ENCODE results near the gene ZNF74.
A peak's percentile ranks its signal among the peaks of the same experiment; 100 is the strongest.
"Not testable (repeated sequence)": the region's sequence is repeated elsewhere in the genome, so short reads cannot be mapped to it uniquely, and the experiment has no call there.

ZNF74 gene
- 8.9 to 23.4 reads per million in 2 donors for total RNA-seq

DNA sequence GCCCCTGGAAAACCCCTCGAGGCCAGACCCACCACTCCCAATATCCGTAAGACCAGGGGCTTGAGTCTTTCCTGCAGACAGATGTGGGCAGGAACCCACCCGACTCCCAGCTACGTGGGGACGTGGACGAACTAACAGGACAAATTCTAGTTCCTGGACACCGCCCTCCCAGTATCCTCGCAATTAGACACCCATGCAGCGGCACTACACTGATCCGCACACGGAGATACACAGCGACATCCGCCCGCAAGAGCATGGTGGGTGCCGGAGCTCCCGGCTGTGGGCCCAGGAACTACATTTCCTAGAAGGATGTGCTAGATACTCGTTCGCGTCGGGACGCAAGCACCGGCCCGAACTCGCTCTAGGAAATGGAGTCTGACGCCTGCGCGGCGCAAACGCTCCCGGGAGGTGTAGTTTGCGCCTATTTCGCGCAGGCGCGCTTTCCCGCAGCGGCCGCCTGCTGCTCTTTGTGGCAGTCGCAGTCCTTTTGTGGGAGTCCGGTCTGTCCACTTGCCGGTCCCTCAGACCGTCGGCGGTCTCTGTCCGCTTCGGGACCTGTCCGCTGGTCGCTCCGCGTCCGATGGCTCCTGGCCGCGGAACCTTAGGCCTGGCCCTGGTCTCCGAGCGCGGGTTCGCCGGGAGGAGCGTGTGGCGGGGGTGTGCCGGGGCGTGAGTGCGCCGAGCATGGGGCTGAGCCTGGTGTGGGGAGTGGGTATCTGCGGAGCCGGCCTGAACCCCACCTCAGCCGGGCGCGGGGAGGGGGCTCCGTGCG, at the start of gene ZNF74:
TSS of gene ZNF74 (plus strand) at position 447 of the 772 bp plus-strand sequence. CDS start 478 bp downstream, outside the sequence.
- DNase-seq = peak; percentile 72

DNA sequence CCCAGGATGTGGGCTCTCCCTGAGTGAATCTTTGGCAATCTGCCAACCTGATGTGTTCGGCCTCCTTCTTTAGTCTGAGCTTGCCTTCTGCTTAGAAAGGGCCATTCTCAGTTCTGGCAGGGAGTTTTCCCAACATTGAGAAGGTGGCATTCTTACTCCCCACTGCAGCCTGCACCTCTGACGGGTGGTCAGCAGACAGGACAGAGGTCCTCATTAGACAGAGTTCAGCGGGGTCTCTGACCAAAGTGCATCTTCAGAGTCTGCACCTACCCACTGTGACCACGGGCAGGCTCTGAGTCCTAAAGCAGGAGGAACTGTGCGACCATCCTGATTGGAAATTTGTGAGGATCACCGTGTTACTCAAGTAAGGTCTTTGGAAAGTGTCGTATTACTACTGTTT, 47.4 kb upstream of the ZNF74 start:
- not testable (repeated sequence) for DNase-seq

DNA sequence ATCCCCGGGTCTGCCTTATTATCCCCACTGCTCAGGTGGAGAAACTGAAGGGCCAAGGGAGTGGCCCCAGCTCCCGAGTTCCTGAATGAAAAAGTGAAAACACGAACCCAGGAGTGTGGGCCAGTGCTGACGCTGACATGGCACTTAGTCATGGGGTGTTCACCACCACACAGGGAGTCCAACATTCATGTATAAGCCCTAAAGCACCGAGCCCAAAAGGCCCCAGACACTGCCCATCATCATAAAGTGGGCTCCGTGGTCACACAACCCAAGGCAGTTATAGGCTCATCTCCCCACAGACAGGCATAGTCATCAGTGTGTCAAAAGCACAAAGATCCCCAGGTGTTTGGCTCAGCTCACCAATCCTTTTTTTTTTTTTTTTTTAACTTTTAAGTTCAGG, 41.4 kb upstream of the ZNF74 start:
- DNase-seq = not testable (repeated sequence)

DNA sequence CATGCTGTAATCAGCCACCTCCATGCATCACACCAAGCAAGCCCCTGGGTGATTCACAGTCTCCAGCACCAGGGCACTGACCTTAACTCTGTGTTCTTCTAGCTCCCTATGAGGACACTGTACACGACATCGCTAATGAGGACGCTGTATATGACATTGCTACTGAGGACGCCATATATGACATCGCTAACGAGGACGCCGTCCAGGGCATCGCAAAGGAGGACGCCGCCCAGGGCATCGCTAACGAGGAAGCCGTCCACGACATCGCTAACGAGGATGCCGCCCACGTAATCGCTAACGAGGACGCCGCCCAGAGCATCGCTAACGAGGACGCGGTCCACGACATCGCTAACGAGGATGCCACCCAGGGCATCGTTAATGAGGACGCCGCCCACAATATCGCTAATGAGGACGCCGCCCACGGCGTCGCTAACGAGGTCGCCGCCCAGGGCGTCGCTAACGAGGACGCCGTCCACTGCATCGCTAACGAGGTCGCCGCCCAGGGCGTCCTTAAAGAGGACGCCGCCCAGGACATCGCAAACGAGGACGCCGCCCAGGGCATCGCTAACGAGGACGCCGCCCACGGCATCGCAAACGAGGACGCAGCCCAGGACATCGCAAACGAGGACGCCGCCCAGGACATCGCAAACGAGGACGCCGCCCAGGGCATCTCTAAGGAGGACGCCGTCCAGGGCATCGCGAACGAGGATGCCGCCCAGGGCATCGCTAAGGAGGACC, 39.5 kb upstream of the ZNF74 start:
- no peak for DNase-seq

DNA sequence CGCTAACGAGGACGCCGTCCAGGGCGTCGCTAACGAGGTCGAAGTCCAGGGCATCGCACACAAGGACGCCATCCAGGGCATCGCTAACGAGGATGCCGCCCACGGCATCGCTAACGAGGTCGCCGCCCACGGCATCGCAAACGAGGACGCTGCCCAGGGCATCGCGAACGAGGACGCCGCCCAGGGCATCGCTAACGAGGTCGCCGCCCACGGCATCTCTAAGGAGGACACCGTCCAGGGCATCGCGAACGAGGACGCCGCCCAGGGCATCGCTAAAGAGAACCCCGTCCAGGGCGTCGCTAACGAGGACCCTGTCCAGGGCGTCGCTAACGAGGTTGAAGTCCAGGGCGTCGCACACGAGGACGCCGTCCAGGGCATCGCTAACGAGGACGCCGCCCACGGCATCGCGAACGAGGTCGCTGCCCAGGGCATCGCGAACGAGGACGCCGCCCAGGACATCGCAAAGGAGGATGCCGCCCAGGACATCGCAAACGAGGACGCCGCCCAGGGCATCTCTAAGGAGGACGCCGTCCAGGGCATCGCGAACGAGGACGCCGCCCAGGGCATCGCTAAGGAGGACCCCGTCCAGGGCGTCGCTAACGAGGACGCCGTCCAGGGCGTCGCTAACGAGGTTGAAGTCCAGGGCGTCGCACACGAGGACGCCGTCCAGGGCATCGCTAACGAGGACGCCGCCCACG, 37.9 kb upstream of the ZNF74 start:
- DNase-seq = not testable (repeated sequence)

DNA sequence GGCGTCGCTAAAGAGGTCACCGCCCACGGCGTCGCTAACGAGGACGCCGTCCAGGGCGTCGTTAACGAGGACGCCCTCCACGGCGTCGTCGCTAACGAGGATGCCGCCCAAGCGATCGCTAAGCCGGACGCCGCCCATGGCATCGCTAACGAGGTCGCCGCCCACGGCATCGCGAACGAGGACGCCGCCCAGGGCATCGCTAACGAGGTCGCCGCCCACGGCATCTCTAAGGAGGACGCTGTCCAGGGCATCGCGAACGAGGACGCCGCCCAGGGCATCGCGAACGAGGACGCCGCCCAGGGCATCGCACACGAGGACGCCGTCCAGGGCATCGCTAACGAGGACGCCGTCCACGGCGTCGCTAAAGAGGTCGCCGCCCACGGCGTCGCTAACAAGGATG, 37.0 kb upstream of the ZNF74 start:
- DNase-seq = not testable (repeated sequence)

DNA sequence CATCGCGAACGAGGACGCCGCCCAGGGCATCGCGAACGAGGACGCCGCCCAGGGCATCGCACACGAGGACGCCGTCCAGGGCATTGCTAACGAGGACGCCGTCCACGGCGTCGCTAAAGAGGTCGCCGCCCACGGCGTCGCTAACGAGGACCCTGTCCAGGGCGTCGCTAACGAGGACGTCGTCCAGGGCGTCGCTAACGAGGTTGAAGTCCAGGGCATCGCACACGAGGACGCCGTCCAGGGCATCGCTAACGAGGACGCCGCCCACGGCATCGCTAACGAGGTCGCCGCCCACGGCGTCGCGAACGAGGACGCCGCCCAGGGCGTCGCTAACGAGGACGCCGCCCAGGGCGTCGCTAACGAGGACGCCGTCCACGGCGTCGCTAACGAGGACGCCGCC, 36.0 kb upstream of the ZNF74 start:
- DNase-seq = not testable (repeated sequence)

DNA sequence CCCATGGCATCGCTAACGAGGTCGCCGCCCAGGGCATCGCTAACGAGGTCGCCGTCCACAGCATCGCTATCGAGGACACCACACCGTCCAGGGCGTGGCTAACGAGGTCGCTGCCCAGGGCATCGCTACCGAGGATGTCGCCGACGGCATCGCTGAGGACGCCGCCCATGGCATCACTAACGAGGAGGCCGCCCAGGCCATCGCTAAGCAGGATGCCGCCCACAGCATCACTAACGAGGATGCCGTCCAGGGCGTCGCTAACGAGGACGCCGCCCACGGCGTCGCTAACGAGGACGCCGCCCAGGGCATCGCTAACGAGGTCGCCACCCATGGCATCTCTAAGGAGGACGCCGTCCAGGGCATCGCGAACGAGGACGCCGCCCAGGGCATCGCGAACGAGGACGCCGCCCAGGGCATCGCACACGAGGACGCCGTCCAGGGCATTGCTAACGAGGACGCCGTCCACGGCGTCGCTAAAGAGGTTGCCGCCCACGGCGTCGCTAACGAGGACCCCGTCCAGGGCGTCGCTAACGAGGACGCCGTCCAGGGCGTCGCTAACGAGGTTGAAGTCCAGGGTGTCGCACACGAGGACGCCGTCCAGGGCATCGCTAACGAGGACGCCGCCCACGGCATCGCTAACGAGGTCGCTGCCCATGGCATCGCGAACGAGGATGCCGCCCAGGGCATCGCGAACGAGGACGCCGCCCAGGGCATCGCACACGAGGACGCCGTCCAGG, 35.3 kb upstream of the ZNF74 start:
- DNase-seq = not testable (repeated sequence)

DNA sequence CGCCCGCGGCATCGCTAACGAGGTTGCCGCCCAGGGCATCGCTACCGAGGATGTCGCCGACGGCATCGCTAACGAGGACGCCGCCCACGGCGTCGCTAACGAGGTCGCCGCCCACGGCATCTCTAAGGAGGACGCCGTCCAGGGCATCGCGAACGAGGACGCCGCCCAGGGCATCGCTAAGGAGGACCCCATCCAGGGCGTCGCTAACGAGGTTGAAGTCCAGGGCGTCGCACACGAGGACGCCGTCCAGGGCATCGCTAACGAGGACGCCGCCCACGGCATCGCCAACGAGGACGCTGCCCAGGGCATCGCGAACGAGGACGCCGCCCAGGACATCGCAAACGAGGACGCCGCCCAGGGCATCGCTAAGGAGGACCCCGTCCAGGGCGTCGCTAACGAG, 33.7 kb upstream of the ZNF74 start:
- not testable (repeated sequence) for DNase-seq

DNA sequence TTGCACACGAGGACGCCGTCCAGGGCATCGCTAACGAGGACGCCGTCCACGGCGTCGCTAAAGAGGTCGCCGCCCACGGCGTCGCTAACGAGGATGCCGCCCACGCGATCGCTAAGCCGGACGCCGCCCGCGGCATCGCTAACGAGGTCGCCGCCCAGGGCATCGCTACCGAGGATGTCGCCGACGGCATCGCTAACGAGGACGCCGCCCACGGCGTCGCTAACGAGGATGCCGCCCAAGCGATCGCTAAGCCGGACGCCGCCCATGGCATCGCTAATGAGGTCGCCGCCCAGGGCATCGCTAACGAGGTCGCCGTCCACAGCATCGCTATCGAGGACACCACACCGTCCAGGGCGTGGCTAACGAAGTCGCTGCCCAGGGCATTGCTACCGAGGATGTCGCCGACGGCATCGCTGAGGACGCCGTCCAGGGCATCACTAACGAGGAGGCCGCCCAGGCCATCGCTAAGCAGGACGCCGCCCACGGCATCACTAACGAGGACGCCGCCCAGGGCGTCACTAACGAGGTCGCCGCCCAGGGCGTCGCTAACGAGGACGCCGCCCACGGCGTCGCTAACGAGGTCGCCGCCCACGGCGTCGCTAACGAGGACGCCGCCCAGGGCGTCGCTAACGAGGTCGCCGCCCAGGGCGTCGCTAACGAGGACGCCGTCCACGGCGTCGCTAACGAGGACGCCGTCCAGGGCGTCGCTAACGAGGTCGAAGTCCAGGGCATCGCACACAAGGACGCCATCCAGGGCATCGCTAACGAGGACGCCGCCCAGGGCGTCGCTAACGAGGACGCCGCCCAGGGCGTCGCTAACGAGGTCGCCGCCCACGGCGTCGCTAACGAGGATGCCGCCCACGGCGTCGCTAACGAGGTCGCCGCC, 32.8 kb upstream of the ZNF74 start:
- not testable (repeated sequence) for DNase-seq

DNA sequence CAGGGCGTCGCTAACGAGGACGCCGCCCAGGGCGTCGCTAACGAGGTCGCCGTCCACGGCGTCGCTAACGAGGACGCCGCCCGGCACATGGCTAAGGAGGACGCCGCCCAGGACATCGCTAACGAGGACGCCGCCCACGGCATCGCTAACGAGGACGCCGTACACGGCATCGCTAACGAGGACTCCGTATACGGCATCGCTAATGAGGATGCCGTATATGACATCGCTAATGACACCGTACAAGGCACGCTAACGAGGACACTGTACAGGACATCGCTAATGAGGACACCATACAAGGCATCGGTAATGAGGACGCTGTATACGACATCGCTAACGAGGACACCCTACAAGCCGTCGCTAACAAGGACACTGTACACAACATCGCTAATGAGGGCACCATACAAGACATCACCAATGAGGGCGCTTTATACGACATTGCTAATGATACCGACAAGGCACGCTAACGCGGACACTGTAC, 32.2 kb upstream of the ZNF74 start:
- DNase-seq = not testable (repeated sequence)

DNA sequence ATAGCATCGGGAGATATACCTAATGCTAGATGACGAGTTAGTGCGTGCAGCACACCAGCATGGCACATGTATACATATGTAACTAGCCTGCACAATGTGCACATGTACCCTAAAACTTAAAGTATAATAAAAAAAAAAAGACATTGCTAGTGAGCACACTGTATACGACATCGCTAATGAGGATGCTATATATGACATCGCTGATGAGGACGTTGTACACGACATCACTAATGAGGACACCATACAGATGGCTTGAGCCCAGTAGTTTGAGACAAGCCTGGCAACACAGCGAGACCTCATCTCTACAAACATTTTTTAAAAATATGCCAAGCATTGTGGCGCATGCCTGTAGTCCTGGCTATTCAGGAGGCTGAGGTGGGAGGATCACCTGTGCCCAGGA, 31.5 kb upstream of the ZNF74 start:
- not testable (repeated sequence) for DNase-seq

DNA sequence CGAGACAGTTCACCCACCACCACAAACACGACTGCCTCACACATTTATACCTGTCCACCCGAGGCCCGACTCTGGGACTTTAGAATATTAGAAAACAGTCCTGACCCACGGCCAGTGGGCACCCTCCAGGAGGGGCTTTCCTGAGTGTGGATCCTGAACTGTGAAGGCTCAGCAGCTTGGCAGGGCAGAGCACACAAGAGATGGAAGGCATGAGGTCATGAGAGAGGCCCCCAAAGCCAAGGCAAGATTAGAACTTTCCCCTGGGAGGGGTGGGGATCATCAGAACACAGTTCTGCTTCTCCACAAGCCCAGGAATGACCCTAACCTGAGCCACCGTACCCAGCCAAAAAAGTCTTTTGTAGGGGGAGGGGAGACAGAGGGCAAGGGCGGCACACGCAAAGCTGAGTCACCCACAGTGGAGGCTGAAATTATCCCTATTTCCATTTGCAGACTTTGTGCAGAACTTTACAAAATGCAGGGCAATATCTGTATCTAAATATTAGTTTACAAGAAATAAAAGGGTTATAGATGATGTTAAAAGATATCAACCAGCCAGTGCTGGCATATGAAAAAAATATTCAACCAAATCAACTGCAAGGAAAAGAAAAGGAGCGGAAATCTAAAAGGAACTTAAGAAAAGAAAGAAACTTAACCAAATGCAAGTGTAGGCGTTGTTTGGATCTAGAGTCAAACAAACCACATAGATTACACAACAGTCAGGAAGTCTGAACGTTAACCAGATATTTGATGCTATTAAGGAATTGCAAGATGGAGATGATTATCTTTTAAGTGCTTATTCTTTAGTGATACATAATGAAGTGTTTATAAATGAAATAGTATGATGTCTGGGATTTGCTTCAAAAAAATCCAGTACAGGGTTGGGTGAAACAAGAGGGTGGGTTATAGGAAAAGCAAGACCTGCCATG, 29.4 kb upstream of the ZNF74 start:
- DNase-seq = not testable (repeated sequence)

DNA sequence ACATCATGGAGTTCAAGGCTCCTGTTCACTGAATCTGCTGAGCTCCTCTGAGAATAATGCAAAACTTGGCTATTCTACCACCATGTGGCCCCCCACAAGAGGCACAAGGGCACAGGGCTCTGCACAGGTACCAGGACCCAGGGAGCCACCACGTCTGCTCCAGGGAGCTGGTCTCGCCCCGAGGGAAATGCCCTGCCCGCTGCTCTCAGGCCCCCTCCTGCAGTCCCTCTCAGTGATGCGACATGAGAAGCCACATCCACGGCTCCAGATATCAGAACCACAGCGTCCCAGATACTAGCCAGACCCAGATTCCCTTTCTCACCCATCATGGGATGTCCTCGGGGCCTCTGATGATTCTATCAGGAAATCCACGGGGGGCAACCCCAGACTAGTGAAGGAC, 27.1 kb upstream of the ZNF74 start:
- not testable (repeated sequence) for DNase-seq

DNA sequence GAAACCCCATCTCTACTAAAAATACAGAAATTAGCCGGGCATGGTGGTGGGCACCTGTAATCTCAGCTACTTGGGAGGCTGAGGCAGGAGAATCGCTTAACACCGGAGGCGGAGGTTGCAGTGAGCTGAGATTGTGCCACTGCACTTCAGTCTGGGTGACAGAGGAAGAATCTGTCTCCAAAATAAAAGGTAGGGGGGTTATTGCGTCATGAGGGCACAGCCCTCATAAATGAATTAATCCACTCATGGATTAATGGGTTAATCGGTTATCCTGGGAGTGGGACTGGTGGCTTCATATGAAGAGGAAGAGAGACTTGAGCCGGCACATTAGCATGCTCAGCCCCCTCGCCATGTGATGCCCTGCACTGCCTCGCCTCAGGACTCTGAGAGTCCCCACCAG, 25.1 kb upstream of the ZNF74 start:
- DNase-seq = not testable (repeated sequence)

DNA sequence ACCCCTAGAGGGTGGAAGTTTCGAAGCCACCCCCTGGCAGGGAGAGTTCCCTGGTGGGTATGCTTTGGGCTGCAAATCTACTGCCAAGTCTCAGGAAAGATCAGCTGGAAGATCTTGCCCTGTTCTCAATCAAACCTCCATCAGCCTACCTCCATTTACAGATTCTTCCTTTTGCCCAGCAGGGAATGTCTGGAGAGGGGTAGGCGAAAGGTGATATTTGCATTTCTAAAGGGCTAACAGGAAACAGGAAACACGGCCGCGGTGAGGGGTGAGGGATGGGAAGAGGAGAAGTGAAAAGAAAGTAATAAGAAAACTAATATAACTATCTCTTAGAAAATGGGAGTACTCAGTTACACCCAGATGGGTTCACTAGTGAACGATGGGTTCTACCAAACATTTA, 22.3 kb upstream of the ZNF74 start:
- DNase-seq = not testable (repeated sequence)

DNA sequence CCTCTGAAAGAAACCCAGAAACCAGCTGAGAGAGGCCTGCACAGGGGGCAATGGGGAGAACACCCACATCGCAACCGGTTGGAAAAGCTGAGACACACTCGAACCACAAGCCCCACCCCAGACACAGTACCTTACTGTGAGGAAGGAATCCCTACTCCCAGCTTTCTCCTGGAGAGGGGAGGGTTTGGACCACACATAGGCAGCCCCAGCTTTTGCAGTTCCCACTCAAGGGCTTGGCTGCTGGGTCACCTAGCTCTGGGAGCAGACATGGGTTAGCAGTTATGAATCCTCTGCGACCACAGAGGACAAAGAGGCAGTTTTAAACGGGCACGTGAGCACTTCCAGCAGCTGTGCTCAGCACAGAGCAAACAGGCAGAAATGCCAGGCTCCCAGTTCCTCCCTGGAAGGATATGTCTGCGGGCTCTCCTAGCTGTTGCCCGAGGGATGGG, 21.5 kb upstream of the ZNF74 start:
- DNase-seq = not testable (repeated sequence)

DNA sequence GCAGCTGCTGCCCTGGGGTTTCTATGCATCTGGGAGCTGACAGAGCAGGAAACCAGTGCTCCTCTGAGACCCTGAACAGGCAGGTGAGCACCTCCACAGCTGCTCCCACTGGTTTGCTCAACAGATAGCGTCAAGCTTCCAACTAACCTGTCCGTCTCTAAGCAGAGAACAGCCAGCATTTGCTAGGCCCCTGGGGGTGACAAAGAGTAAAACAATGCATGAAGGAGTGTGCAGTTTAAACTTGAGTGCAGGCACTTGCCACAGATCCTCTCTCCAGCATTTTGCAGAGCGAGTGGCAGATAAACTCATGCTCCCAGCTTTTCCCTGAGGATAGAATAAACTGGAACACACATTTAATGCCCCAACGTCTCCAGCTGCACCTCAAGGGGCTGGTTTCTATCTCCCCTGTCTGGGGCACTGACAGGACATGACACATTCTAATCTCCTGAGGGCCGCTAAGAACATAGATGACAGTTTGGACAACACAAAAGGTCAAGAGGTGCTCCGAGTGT, 20.7 kb upstream of the ZNF74 start:
- DNase-seq = not testable (repeated sequence)

DNA sequence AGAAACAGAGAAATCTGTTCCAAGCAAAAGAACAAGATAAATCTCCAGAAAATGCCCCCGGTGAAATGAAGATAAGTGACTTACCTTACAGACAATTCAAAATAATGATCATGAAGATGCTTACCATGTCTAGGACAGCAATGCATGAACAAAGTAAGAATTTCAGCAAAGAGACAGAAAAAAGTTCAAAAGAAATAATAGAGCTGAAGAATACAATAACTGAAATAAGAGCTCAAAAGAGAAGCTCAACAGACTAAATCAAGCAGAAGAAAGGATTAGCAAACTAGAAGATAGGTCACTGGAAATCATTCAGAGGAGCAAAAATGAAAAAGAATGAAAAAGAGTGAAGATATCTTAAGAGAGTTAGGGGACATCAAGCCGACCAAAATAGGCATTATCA, 19.8 kb upstream of the ZNF74 start:
- DNase-seq = not testable (repeated sequence)

DNA sequence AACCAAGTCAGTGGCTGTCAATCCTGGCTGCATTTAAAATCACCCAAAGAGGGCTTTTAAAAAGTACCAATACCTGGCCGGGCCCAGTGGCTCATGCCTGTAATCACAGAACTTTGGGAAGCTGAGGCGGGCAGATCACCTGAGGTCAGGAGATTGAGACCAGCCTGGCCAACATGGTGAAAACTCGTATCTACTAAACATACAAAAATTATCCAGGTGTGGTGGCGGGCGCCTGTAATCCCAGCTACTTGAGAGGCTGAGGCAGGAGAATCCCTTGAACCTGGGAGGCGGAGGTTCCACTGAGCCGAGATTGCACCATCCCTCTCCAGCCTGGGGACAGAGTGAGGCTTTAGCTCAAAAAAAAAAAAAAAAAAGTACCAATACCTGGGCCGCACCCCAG, 17.7 kb upstream of the ZNF74 start:
- DNase-seq = not testable (repeated sequence)
